HG03378 (cell line): Measurements from ENCODE around the gene PFKM.
"Not testable (repeated sequence)": the region's sequence is repeated elsewhere in the genome, so short reads cannot be mapped to it uniquely, and the experiment has no call there.

Experiments
- ATAC-seq: cut with Tn5 transposase; IDR thresholded peaks from one replicate; pipeline ENCODE4 v1.9.1; 2021; ENCODE audit warnings: mild to moderate bottlenecking, moderate library complexity; ENCODE audit not compliant: unreplicated experiment

Gene PFKM

DNA sequence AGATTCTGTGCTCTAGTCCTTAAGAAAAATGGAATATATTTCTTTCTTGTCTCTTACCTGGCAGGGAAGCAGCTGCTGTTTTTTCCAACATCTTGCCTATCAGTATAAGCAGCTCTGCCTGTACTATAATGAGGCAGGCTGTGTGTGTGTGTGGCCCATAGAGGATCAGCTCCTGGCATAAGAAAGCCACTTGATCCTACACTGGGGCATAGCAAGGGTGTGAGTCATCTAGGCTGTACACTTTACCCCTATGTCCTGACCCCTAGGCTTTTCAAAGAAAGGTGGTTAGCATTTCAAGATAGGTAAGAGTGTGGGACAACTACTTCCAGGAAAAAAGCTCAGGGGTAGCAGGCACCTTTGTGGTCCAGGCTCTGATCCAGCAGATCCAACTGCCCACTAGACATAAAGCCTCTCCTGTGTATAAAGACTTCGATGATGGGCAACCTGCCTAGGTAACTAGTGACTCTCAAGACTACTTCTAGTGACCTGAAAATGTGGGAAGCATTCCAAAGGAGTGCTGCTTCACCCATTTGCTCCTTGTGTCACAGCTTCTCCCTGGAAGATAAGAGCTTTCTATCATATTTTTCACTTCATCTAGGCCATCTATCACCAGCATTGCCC lies 8.4 kb upstream of the PFKM start:
- no peak for ATAC-seq

DNA sequence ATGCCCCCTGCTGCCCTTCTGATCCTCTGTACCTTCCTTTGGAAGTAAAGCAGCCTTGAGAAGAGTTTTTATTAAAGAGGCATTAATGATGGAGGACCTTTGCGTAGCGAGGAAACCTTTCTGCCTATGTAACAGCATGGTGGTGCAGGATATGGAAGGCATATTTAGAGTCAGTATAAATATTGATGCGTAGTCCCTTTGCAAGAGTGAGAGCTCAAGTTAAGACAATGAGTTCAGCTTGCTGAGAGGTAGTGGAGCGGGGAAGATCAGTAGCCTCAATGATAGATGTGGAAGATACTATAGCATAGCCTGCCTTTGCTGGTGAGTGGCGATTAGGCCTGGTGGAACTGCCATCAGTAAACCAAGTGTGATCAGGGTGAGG lies 7.9 kb upstream of the PFKM start:
- ATAC-seq: not testable (repeated sequence)

- ATAC-seq: no peak
These were observed 3.2 kb upstream of the PFKM start for GRCh38 chr12:48115957-48116356.

GRCh38 chr12:48118284-48118871 lies 786 bp upstream of the PFKM start:
- ATAC-seq: no peak

DNA sequence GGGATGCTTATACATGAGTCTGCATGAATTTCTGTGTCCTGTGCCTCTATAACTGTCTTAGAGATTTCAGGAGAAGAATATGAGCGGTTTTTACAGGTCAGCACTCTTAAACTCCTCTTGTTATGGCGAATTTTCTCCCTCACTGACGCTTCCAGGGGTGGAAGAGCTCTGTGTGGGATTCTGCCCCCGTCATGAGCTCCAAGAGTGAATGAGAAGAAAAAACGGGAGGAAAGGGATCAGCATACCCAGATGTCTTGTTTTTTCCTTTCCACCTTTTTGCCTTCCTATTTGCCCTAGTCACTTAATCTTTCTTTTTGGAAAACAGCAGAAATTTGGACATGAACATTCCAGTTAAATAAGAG lies 651 bp downstream of the PFKM start:
- no peak for ATAC-seq

GRCh38 chr12:48121522-48121921 lies 2.4 kb downstream of the PFKM start:
- no peak for ATAC-seq

GRCh38 chr12:48122065-48122834 lies 3.1 kb downstream of the PFKM start:
- ATAC-seq: no peak

DNA sequence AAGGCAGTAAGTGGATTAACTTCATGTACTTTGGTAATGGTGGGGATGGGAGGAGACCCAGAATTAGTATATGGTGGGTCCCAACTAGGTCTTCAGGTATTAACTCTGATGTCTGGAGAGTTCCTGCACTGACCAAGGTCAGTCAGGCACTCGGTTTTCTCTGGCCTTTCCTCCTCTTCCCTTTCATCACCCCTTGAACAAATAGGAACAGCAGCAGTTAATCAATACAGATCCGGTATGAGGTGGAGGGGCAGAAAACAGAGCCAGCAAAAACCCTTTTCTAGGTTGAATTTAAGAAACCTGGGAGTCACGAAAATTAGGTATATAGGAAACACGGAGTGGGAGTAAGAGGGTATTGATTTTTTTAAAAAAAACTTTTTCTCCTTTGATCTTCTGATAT lies 4.0 kb downstream of the PFKM start:
- no peak for ATAC-seq

- not testable (repeated sequence) for ATAC-seq
These were observed 6.4 kb downstream of the PFKM start for GRCh38 chr12:48125542-48125941.

DNA sequence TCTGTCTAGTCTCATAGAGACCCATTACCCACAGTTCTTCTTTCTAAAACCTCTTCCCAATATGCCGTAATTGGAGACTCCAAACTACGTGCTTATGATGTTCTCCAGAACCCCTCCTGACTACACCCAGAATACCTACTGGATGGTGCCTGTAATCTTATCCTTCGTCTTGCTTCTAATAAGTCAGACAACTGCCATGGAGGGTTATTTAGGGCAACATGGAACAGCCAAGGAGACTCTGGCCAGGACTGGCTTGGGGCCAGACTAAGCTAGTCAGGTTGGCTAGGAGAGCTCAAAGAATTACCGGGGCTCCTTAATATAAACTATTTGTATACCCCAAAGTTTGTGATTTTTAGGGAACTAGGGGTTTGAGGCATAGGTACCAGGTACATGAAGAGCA lies 6.8 kb downstream of the PFKM start:
- ATAC-seq: no peak

DNA sequence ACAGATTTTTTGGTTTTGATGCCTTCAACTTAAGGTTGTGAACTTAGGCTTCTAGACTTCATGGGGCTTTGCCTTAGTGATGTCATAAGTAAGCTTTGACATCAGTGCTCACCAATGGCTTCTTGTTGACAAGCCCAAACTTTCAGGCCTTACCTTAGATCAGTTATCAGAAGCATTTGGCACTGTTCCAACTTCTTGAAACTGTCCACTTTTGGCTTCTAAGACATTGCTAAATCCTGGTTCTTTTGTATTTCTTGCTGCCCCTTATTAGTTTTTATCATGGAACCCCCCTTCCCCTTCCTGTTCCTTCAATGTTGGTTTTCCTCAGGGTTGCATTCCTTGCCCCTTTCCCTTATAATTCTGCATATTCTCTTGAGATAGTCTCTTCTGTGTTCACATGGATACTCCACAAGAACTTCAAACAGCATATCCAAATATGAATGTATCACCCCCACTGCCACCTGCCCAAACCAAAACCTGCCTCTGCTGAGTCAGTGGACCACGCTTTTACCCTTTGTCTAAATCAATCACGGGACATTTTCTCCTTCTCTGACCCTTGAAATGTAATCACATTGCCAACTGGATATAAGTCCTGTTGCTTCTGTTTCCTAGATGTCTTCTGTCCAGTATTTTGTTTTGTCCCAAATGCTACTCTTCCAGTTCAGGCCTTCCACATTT lies 7.9 kb downstream of the PFKM start:
- ATAC-seq: no peak

GRCh38 chr12:48128800-48129199 lies 9.6 kb downstream of the PFKM start:
- no peak for ATAC-seq

DNA sequence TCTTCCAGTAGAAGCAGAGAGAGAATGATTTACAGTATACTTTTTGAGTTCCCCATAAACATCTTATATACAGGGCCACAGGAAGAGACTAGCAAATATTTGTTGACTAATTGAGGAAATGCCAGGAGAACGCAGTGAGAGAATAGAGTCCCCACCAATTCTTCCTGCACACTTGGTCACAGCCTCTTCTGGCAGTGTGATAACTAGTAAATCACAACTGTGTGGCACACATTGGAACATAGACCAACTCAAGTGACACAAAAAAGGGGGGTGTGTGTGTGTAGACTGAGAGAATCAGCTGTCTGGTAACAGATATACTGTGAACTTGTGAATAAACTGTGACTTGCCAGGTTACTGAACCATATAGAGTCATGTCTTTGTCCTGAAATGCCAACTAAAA lies 10.2 kb downstream of the PFKM start:
- ATAC-seq: no peak

DNA sequence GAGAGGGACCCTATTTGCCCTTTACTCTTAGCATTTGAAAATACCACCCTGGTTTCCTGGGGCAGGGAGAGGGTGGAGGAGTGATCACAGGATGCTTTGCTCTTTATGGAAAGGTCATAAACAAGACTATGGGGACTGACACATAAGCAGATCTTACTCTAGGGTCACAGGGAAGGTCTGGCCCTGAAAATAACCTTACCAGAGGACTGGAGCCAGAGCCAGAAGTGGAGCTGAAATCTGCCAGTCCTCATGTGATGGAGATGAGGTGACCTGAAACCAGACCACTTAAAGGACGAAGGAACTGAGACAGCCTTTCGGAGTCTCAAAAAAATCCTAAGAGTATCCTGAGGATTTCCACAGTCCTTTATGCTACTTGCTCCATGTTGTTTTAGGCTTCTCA lies 12.4 kb downstream of the PFKM start:
- no peak for ATAC-seq

DNA sequence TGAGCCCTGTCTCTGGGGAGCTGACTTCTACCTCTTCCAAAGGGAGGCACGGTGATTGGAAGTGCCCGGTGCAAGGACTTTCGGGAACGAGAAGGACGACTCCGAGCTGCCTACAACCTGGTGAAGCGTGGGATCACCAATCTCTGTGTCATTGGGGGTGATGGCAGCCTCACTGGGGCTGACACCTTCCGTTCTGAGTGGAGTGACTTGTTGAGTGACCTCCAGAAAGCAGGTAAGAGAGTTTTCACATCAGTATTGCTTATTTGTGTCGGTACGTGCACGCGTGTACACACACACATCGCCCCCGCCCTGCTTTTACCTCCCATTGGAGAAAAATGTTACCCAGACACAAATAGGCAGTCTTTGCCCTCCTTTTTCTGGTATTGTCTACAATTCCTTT lies 13.7 kb downstream of the PFKM start:
- ATAC-seq: no peak

- ATAC-seq: no peak
These were observed 15.9 kb downstream of the PFKM start for GRCh38 chr12:48135027-48135426.

DNA sequence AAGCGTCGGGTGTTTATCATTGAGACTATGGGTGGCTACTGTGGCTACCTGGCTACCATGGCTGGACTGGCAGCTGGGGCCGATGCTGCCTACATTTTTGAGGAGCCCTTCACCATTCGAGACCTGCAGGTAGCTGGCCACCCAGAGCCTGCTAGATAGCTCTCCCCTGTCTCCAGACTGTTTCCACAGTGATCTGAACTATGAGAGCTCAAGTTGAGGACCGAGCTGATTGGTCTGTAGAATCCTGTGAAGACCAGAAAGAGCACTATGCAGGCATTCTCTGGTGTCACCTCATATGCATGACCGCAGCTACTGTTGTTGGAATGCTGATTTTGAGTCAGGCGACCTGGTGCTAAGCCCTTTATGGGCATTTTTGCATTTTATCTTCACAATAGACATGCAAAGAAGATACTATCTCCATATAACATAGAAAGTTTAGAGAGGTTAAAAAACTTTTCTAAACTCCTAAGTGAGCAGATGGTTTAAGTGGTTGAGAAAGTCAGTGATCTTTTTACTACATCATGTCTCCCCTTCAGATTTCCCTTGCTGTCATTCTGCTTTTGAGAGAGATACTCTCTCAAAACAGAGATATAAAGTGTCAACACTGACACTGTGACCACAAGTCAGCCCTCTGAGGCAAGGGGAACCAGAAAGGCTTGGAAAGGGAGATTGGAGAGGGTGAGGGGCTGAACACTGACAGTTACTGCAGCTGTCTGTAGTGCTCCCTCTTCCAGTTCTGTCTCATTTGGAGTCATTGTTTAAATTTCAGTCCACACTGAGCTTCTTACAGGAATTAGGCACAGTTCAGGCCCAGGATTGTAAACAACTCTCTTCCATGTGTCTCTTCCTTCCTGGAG lies 23.9 kb downstream of the PFKM start:
- ATAC-seq: no peak

DNA sequence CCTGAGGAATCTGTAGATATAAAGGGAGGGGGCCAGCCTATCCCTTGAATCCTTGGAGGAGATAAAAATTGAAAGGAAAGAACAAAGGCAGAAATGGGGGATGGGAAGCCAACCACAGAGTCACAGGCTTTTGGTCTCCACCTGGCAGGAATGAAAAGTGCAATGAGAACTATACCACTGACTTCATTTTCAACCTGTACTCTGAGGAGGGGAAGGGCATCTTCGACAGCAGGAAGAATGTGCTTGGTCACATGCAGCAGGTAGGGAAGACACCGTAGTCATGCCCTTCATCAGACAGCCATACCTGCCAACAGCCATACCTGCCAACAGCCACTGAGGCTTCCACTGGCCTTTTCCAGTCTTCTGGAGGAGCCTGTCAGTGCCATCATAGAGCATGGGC lies 24.7 kb downstream of the PFKM start:
- ATAC-seq: no peak

DNA sequence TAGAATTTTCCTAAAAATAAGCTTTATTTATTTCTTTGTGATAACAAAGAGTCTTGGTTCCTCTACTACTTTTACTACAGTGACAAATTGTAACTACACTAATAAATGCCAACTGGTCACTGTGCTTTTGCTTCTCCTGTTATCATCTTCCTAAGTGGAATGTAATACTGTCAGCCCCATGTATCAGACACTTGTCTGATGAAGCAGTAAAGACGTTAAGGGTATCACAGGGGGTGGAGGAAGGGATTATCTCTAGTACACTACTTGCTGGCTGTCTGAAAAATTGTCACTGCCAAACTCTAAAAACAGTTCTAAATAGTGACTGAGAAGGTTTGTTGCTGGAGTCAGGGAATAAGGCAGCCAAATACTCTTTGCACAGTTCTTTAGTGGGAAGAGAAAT lies 26.8 kb downstream of the PFKM start:
- no peak for ATAC-seq

- ATAC-seq: no peak
These were observed 32.1 kb downstream of the PFKM start for GRCh38 chr12:48151103-48151771.
